ENCODE results near the gene ACOX1.
"Not testable (repeated sequence)": the region's sequence is repeated elsewhere in the genome, so short reads cannot be mapped to it uniquely, and the experiment has no call there.

Gene ACOX1

DNA sequence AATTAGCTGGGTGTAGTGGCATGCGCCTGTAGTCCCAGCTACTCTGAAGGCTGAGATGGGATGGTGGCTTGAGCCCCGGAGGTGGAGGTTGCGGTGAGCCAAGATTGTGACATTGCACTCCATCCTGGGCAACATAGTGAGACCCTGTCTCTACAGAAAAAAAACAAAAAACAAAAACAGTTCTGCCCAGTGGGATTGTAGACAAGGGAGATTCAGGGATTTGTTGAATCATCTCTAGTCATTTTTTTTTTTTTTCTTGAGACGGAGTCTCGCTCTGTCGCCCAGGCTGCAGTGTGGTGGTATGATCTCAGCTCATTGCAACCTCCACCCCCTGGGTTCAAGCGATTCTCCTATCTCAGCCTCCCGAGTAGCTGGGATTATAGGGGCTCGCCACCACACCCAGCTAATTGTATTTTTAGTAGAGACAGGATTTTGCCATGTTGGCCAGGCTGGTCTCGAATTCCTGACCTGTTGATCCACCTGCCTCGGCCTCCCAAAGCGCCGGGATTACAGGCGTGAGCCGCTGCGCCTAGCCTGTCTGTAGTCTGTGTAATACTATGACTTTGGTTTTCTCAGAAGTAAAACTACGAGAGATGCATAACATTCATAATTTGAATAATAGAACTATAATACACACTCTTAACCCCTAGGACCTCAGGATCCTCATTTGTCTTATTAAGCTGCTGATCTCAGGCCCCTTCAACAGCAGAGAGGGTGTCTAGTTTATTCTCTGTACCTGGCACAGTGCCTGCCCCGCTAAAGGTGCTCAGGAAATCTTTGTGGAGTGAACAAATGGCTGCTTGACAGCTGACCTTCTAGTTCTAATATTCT is 1.4 kb upstream of the ACOX1 start:
- no peak for DNase-seq

- DNase-seq, result no peak
These were observed 780 bp upstream of the ACOX1 start for GRCh38 chr17:75979705-75980187.

DNA sequence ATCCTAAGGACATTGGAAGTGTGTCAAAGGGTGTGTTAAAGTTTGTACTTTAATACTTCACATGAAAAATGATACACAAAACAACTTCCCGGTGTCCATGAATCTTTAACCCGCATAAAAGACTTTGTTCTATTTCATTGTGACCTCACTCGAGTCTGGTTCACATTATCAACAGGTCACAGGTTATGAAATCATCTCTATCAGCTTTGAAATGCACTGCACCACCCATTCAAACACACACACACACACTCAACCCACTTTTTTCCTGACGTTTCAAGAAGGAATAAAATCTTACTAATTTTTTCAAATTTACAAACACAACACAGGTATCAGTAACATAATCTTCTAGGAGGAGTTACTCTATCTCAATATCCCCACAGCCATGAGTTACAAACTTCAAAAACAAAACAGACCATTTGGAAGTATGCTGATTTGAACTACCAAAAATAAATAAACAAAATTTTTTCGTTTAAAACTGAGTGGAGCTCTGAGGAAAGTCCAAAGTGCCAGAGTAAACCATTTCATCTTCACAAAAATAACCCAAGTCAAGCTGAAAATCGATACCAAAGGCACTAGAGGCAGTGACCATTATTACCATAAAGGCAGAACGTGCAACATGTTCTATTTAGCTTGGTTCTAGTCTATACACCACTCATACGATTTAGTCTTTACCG is 2.7 kb downstream of the ACOX1 start:
- DNase-seq, result no peak

DNA sequence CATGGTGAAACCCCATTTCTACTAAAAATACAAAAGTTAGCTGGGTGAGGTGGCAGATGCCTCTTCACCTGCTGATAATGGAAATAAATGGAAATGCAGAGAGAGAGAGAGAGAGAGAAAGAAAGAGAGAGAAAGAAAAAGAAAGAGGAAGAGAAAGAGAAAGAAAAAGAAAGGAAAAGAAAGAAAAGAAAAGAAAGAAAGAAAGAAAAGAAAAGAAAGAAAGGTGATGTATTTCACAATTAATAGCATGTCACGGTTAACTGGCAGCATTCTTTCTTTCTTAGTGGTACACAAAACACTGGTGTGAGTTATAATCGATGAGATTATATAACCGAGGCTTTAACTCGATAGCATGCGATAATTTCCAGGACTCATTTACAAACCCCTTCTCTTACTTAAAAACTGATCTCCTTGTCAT is 3.2 kb downstream of the ACOX1 start:
- no peak for DNase-seq

DNA sequence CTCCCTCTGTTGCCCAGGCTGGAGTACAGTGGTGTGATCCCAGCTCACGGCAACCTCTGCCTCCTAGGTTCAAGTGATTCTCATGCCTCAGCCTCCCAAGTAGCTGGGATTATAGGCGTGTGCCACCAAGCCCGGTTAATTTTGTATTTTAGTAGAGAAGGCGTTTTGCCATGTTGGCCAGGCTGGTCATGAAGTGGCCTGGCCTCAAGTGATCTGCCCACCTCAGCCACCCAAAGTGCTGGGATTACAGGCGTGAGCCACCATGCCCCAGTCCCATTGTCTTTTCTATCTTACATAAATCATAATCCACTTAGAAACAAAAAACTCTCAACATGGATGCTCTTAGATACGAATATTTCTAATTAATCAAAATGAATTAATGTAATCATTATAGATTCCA is 3.8 kb downstream of the ACOX1 start:
- DNase-seq, result not testable (repeated sequence)

DNA sequence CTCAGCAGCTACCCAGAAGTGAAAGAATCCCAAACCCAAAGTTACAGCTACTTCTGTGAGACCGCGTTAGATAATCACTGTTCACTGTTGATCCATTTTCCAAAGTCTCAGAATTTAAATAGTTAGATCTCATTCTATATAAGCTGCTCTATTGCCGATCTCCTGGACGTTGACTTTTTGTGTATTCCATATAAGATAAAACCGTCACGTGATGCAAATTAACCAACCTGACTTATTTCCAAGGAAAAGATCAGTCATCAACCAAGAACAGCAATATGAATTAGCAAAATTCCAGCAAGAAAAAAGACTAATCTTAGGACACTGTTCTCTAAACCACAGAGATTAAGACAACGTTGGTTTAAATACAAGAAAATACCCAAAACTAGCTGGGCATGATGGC is 8.3 kb downstream of the ACOX1 start:
- DNase-seq, result no peak

DNA sequence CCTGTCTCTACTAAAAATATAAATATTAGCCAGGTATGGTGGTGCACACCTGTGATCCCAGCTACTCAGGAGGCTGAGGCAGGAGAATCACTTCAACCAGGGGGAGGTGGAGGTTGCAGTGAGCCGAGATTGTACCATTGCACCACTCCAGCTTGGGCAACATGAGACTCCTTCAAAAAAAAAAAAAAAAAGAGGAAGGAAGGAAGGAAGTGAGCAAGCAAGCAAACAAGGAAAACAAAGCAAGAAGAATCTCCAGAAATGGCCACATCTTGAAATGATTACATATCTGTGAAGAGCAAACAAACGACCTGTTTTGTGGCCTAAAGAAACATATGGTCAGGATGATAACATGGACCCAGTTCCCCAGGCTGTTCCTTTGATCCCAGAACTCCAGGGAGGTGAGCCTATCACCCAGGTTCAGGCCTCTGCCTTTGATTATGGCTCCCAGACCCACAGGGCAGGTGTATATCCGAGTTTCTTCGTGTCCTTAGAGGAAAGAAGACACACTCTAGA is 8.9 kb downstream of the ACOX1 start:
- no peak for DNase-seq

- DNase-seq, result not testable (repeated sequence)
These were observed 9.9 kb downstream of the ACOX1 start for GRCh38 chr17:75969044-75969443.

DNA sequence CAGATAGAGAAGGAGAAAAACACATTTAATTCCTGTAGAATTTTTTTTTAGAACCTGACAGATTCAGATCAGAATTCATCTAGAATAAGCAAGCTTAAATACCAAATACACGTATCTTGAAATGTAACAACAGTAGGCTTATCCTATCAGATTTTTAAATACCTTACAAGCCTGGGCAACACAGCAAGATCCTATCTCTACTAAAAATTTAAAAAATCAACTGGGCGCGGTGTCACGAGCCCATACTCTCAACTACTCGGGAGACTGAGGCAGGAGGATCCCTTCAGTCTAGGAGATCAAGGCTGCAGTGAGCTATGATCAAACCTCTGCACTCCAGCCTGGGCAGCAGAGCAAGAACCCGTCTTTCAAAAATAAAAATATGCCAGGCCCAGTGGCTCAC is 13.5 kb downstream of the ACOX1 start:
- no peak for DNase-seq

GRCh38 chr17:75959839-75960511 is 19.0 kb downstream of the ACOX1 start:
- DNase-seq, result no peak

GRCh38 chr17:75959051-75959838 is 19.7 kb downstream of the ACOX1 start:
- no peak for DNase-seq

- no peak for DNase-seq
These were observed 28.0 kb downstream of the ACOX1 start for GRCh38 chr17:75950855-75951554.

GRCh38 chr17:75950421-75950820 is 28.5 kb downstream of the ACOX1 start:
- no peak for DNase-seq

- no peak for DNase-seq
These were observed 33.8 kb downstream of the ACOX1 start for GRCh38 chr17:75945211-75945610.

DNA sequence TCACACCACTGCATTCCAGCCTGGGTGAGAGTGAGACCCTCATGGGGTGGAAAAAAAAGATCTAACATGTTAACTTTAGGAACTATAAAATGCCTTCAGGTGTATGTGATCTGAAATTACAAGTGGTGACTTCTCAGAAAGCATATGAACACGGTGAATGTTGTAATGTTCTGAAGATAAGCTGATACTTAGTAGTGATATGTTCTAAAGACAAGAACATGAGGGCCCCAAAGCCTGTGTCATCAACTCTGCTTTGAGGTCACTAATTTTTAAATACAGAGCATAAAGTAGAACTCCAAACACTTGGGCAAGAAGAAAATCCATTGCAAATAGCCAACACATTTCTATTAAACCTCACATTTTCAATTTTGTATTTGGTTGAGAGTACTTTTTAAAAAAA is 35.5 kb downstream of the ACOX1 start:
- no peak for DNase-seq

DNA sequence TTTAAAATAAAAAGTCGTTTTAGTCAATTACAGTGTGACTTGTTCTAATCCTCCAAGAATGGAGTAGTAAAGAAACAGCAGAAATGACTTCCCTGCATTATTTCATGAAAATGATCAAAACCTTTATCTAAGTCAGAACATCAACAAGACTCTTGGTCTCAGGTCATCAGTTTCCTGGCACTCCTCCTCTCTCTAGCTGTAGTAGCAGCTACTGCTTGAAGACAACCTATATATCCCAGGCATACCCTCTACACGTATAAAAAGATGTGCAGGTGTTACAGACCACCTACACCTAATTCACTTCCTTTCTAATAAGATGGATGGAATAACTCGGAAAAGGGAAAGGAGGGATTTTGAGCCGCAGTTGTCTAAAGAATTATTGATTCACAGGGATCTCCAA is 36.5 kb downstream of the ACOX1 start:
- DNase-seq, result no peak

GRCh38 chr17:75941442-75941819 is 37.5 kb downstream of the ACOX1 start:
- no peak for DNase-seq

DNA sequence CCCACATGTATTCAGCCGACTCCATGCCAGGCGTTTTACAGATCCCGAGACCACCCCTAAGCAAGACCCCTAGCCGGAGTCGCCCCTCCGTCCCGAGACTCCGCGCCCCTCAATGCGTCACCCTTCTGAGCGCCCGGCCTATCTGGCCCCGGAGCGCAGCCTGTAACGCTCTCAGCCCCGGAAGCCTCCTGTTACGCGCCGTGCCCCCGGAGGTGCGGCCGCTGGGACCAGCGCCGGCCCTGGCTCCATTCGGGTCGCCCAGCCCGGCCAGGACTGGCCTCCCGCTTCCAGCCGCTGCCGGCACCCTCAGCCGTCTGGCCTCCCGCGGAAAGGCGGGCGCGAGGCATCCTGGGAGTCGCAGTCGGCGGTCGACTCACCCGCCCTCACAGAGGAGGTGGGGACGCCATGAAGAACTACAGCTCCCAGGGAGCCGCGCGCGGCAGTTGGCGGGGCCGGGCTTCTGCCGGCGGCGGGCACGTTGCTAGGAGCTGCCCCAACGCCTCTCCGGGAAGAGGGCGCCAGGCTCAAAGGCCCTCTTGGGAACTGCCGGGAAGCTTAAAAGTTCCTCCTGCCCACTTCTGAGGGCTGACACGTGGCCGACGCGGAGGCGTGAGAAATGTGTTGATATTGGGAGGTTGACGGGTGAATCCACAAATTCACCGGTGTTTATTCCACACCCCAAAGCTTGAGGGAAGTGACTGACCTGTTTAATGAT is 38.1 kb downstream of the ACOX1 start, which contains the start of gene FBF1:
Gene FBF1, minus strand, starts transcription at position 316 of the 715 bp plus-strand sequence. CDS start 2,893 bp downstream, outside the sequence.
- DNase-seq, result peak; percentile 74

DNA sequence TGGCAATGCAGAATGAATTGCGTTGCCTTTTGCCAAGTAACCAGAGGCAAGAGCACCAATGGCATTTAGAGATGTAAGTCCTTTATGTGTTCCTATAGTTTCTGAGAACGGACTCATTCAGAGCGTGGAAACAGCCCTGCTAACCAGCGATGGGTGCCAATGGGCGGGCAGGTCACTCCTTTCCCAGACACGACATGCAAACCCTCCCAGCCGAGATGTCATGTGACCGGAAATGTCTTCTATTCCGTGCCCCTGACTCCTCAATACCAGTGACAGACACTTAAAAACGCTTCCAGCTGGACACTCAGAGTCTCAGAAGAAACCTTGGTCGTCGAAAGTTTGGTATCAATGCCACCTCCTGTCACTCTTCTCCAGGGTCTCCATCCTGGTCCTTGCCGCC is 41.3 kb downstream of the ACOX1 start:
- DNase-seq, result no peak

GRCh38 chr17:75933808-75934207 is 45.2 kb downstream of the ACOX1 start:
- no peak for DNase-seq

DNA sequence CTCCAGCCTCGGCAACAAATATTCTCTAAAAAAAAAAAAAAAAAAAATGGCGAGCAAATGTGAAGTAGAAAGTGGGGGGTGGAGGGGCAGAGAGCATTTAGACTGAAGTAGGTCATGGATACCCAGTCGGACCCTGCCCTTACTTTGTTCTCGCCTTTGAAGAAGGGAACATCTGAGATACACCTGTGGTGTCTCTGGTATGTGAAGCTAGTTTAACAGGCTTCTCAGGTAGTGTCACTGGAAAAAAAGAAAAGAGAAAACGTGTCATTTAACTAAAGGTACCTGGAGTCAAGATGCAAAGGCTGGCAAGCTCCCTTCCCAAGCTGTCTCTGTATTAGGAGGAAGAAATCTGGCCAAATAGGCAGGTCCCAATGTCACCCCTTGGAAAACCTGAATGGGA is 46.1 kb downstream of the ACOX1 start:
- no peak for DNase-seq
